HepG2 (cell line): ENCODE results near the gene OTOP2. TPM values are rescaled to one million over a fixed set of nuclear protein-coding genes. Genes with fewer than 3 reads are reported as not detected.
A peak's percentile ranks its signal among the peaks of the same experiment; 100 is the strongest.

Experiments used
- ATAC-seq: fragments of 200-7000 bp; cut with Tn5 transposase; 3 replicates; pipeline ENCODE4 v1.9.1; 2020; ENCODE audit warnings: mild to moderate bottlenecking, moderate library complexity
- BruUV-seq: library from RNA; stranded (reverse); fragments of 400-500 nt; replicated peaks from 2 replicates; lab custom pipeline; 2021; lab: Mats Ljungman, UMichigan
- CTCF ChIA-PET: fragments of 300-600 bp; formaldehyde crosslinking; extraction: SDS; loops from one replicate; lab custom pipeline; 2021; ENCODE audit warnings: low total read pairs, inconsistent platforms, low intra/inter-chr PET ratio; lab: Yijun Ruan, JAX
- POLR2A ChIA-PET: fragments of 350-600 bp; sonication (Branson Sonifier 250); formaldehyde crosslinking; loops from one replicate; lab custom pipeline; 2020; ENCODE audit warnings: antibody characterized with exemption, inconsistent platforms; lab: Yijun Ruan, JAX
- DNase-seq: peaks from one replicate; pipeline ENCODE4 v3.0.0-alpha.2; 2015; ENCODE audit warnings: low spot score
- FAIRE-seq: peaks from 3 replicates; lab custom pipeline; 2011; peaks lifted over from hg19 to GRCh38; lab: Jason Lieb, UNC
- H2AFZ ChIP-seq: one replicate; pipeline ENCODE4 v1.6.1; 2011; ENCODE audit warnings: low read length, inconsistent platforms
- H3K27ac ChIP-seq: fragments of 300-600 bp; 3 replicates; pipeline ENCODE4 v1.8.0; 2011; ENCODE audit warnings: mixed run types, mild to moderate bottlenecking, mixed read lengths, low read length, inconsistent platforms; ENCODE audit not compliant: insufficient read depth; ENCODE audit errors: extremely low read length
- H3K27me3 ChIP-seq, 2 experiments: fragments of 200-600 bp in 1 of 2; 2 replicates in 1 of 2; 3 replicates in 1 of 2; pipeline versions ENCODE4 v1.6.0 to v1.8.0; 2011; ENCODE audit warnings: low read length in 2 of 2, mild to moderate bottlenecking in 2 of 2, moderate library complexity in 2 of 2, inconsistent platforms in 1 of 2; ENCODE audit not compliant: insufficient read depth in 2 of 2, control insufficient read depth in 1 of 2
- H3K36me3 ChIP-seq, 2 experiments: fragments of 200-600 bp in 1 of 2; replicated peaks in 1 of 2; 2 replicates in 1 of 2; 3 replicates in 1 of 2; pipeline versions ENCODE4 v1.5.1 to v1.8.0; 2011; ENCODE audit warnings: low read length in 2 of 2, inconsistent platforms in 1 of 2; ENCODE audit not compliant: insufficient read depth in 2 of 2, control insufficient read depth in 1 of 2
- H3K4me1 ChIP-seq: 2 replicates; pipeline ENCODE4 v1.5.1; 2012; ENCODE audit warnings: low read length, inconsistent platforms; ENCODE audit not compliant: insufficient read depth
- H3K4me2 ChIP-seq: 2 replicates; pipeline ENCODE4 v1.6.0; 2011; ENCODE audit warnings: low read depth, low read length, inconsistent platforms
- H3K4me3 ChIP-seq, 3 experiments: fragments of 200-600 bp in 1 of 3; sonication (generic), shearing (Covaris generic) in 1 of 3; replicated peaks in 1 of 3; 2 replicates each; pipeline ENCODE4 v1.5.1; 2011 to 2016; ENCODE audit warnings: low read length in 3 of 3, inconsistent platforms in 2 of 3, low read depth in 2 of 3, mild to moderate bottlenecking in 2 of 3, control low read depth in 1 of 3, mixed read lengths in 1 of 3; ENCODE audit not compliant: insufficient read depth in 1 of 3
- H3K79me2 ChIP-seq: one replicate; pipeline ENCODE4 v1.6.1; 2011; ENCODE audit warnings: low read length, inconsistent platforms; ENCODE audit not compliant: insufficient read depth
- H3K9ac ChIP-seq: 2 replicates; pipeline ENCODE4 v1.6.0; 2011; ENCODE audit warnings: mild to moderate bottlenecking, low read depth, low read length, inconsistent platforms; ENCODE audit not compliant: insufficient read depth
- H3K9me3 ChIP-seq: 2 replicates; pipeline ENCODE4 v1.5.1; 2012; ENCODE audit warnings: mild to moderate bottlenecking, low read length
- H4K20me1 ChIP-seq: 2 replicates; pipeline ENCODE4 v1.6.0; 2011; ENCODE audit warnings: inconsistent platforms, mild to moderate bottlenecking, low read length, moderate library complexity; ENCODE audit not compliant: insufficient read depth
- ARID2 ChIP-seq: sonication (generic); formaldehyde crosslinking; IDR thresholded peaks from 2 replicates; pipeline ENCODE4 v1.8.1; 2022; ENCODE audit warnings: mild to moderate bottlenecking, missing genetic modification reagents, borderline replicate concordance
- CENPT ChIP-seq: sonication (generic); formaldehyde crosslinking; IDR thresholded peaks from 2 replicates; pipeline ENCODE4 v1.8.0; 2022; ENCODE audit warnings: low read depth, mild to moderate bottlenecking, moderate library complexity, missing genetic modification reagents
- CHD2 ChIP-seq: IDR thresholded peaks from 2 replicates; pipeline ENCODE4 v1.6.1; 2011; ENCODE audit warnings: low read depth, low read length, improper control_type of control experiment
- FOXM1 ChIP-seq: sonication (generic); formaldehyde crosslinking; IDR thresholded peaks from 2 replicates; pipeline ENCODE4 v1.5.0; 2020; ENCODE audit warnings: missing genetic modification reagents
- HDAC2 ChIP-seq: sonication (generic); formaldehyde crosslinking; IDR thresholded peaks from 2 replicates; pipeline ENCODE4 v1.4.0; 2020; ENCODE audit warnings: missing genetic modification reagents
- NCOA2 ChIP-seq: sonication (generic); formaldehyde crosslinking; IDR thresholded peaks from 2 replicates; pipeline ENCODE4 v1.8.0; 2022; ENCODE audit warnings: inconsistent platforms
- ZFP1 ChIP-seq: IDR thresholded peaks from 2 replicates; pipeline ENCODE4 v1.6.1; 2016
- ZNF513 ChIP-seq: sonication (generic); formaldehyde crosslinking; conservative IDR thresholded peaks from 2 replicates; pipeline ENCODE4 v1.5.0; 2020; ENCODE audit warnings: missing genetic modification reagents
- ZNF773 ChIP-seq: sonication (generic); formaldehyde crosslinking; IDR thresholded peaks from 2 replicates; pipeline ENCODE4 v1.4.0; 2020; ENCODE audit warnings: missing genetic modification reagents, borderline replicate concordance
- ZNF850 ChIP-seq: sonication (generic); formaldehyde crosslinking; conservative IDR thresholded peaks from 2 replicates; pipeline ENCODE4 v1.9.0; 2021; ENCODE audit warnings: mild to moderate bottlenecking, missing genetic modification reagents
- WGBS: methylation state at CpG from one replicate; pipeline ENCODE4 v1.1.6; 2017; ENCODE audit warnings: low lambda C conversion rate; 5-methylcytosine and 5-hydroxymethylcytosine counted together
- in situ Hi-C: cut with HindIII; loops from 2 replicates; pipeline ENCODE4 v1.10.0; 2017; ENCODE audit warnings: low pct_unique_long_range_greater_than_20kb; ENCODE audit not compliant: extremely low pct_ligation_motif_present
- intact Hi-C: fragments of 100-400 bp; cut with micrococcal nuclease; formaldehyde crosslinking; loops from one replicate; pipeline ENCODE4 v1.10.0; 2022; ENCODE audit not compliant: unreplicated experiment
- polyA plus RNA-seq, 8 experiments: library from polyadenylated mRNA; depleted of rRNA in 3 of 8; stranded (reverse) in 7 of 8; unstranded in 1 of 8; fragments of >200 nt; fragmentation: Illumina TruSeq in 4 of 8; extraction: Trizol in 4 of 8; gene quantifications; 2 replicates each; pipeline versions ENCODE4 v1.2.1 to v1.2.3, GENCODE V29; 2011 to 2016; ENCODE audit warnings: low read depth in 4 of 8, missing spikeins in 1 of 8, mixed read lengths in 1 of 8; ENCODE audit not compliant: insufficient read depth in 1 of 8
- total RNA-seq, 5 experiments: library from RNA; depleted of rRNA; stranded (reverse); fragments of >200 nt; fragmentation: Illumina TruSeq; extraction: Trizol; gene quantifications; 2 replicates each; pipeline ENCODE4 v1.2.3, GENCODE V29; 2016; ENCODE audit warnings: low read depth in 1 of 5
- TF ChIP-seq, protein P1 (sequence below): fragments of 450-650 bp; IDR thresholded peaks from 2 replicates; pipeline ENCODE4 v1.6.1; 2016
- TF ChIP-seq, protein P2 (sequence below): sonication (generic); formaldehyde crosslinking; IDR thresholded peaks from 2 replicates; pipeline ENCODE4 v1.4.0; 2020; ENCODE audit warnings: missing genetic modification reagents
- TF ChIP-seq, protein P3 (sequence below): sonication (generic); formaldehyde crosslinking; IDR thresholded peaks from 2 replicates; pipeline ENCODE4 v1.8.0; 2022; ENCODE audit warnings: mild to moderate bottlenecking, missing genetic modification reagents; ENCODE audit not compliant: insufficient replicate concordance

OTOP2 gene
- total and polyA plus RNA-seq, 2 of the 13 experiments (the other 11 are each of a cell fraction or from before 2014, with no cell fraction given), result not detected

DNA sequence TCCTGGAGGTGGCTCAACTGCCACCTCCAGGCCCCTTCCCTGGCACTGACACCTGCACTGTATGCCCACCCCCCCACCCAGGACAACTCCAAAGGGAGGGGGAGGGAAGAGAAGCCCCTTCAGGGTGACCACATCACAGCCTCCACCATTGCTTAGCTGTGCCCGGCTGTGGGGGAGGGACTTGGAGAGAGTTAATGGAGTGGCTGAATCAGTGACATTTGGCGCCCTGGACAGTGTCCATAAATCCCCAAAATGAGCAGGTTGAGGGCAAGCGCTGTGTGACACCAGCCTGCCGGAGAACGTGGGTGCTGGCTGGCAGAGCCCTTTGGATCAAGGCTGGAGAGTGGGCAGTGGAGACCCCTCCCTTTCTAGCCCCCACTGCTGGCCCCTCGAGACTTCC lies 1.9 kb upstream of the OTOP2 start (continued):
- TF ChIP-seq, protein P1, sequence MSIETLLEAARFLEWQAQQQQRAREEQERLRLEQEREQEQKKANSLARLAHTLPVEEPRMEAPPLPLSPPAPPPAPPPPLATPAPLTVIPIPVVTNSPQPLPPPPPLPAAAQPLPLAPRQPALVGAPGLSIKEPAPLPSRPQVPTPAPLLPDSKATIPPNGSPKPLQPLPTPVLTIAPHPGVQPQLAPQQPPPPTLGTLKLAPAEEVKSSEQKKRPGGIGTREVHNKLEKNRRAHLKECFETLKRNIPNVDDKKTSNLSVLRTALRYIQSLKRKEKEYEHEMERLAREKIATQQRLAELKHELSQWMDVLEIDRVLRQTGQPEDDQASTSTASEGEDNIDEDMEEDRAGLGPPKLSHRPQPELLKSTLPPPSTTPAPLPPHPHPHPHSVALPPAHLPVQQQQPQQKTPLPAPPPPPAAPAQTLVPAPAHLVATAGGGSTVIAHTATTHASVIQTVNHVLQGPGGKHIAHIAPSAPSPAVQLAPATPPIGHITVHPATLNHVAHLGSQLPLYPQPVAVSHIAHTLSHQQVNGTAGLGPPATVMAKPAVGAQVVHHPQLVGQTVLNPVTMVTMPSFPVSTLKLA, result no peak
- no peak for TF ChIP-seq ZFP1 (CRISPR knock-in tag)
- TF ChIP-seq, protein P2, sequence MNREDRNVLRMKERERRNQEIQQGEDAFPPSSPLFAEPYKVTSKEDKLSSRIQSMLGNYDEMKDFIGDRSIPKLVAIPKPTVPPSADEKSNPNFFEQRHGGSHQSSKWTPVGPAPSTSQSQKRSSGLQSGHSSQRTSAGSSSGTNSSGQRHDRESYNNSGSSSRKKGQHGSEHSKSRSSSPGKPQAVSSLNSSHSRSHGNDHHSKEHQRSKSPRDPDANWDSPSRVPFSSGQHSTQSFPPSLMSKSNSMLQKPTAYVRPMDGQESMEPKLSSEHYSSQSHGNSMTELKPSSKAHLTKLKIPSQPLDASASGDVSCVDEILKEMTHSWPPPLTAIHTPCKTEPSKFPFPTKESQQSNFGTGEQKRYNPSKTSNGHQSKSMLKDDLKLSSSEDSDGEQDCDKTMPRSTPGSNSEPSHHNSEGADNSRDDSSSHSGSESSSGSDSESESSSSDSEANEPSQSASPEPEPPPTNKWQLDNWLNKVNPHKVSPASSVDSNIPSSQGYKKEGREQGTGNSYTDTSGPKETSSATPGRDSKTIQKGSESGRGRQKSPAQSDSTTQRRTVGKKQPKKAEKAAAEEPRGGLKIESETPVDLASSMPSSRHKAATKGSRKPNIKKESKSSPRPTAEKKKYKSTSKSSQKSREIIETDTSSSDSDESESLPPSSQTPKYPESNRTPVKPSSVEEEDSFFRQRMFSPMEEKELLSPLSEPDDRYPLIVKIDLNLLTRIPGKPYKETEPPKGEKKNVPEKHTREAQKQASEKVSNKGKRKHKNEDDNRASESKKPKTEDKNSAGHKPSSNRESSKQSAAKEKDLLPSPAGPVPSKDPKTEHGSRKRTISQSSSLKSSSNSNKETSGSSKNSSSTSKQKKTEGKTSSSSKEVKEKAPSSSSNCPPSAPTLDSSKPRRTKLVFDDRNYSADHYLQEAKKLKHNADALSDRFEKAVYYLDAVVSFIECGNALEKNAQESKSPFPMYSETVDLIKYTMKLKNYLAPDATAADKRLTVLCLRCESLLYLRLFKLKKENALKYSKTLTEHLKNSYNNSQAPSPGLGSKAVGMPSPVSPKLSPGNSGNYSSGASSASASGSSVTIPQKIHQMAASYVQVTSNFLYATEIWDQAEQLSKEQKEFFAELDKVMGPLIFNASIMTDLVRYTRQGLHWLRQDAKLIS (CRISPR knock-in tag), result no peak
- TF ChIP-seq CENPT, result no peak
- TF ChIP-seq, all 625 proteins: peak for 0

GRCh38 chr17:74922694-74923537 lies 1.2 kb upstream of the OTOP2 start, which contains the start of gene USH1G:
USH1G (minus strand) TSS chr17:74923255; CDS start chr17:74923073, 182 bp downstream.
- no TSS peak for BruUV-seq
- peak; percentile 20 for ATAC-seq
- peaks cover 23 to 74% of the 10 kb centered on the region in 2 experiments for H3K27me3 ChIP-seq
- no peak within 1 kb of the TSS for H3K9ac ChIP-seq
- H3K27ac ChIP-seq, result no peak within 1 kb of the TSS
- DNase-seq, result no peak
- no peaks in the 10 kb centered on the region for H4K20me1 ChIP-seq
- H3K9me3 ChIP-seq, result no peaks in the 10 kb centered on the region
- H3K4me1 ChIP-seq, result peaks cover 31% of the 10 kb centered on the region
- in situ Hi-C loops (loop anchor here (5.0 kb wide), 1 partner anchor 34 kb away; no protein-coding TSS in a partner anchor), intact Hi-C loops (loop anchor here (1.0 kb wide), 1 partner anchor 35 kb away; no protein-coding TSS in a partner anchor)
- peak within 1 kb of the TSS; percentile 30 to 53 (median 35); a peak in 4 of 6 replicates for H3K4me3 ChIP-seq
- CTCF ChIA-PET, result interaction anchor here (3.2 to 3.4 kb wide), 2 partner anchors 35 to 38 kb away, joined by 23 to 32 read pairs; no protein-coding TSS in a partner anchor
- POLR2A ChIA-PET, result no interaction called here
- FAIRE-seq, result no peak
- no peak within 1 kb of the TSS for H2AFZ ChIP-seq
- H3K4me2 ChIP-seq, result peak within 1 kb of the TSS; percentile 74
- 11% methylated on average over 38 of the region's 57 CpGs for WGBS
- H3K36me3 ChIP-seq, result no peaks in the 10 kb centered on the region
- H3K79me2 ChIP-seq, result no peaks in the 10 kb centered on the region
- TF ChIP-seq HDAC2 (CRISPR knock-in tag), result 0 out of 2 replicates have a peak, but pooled peaks have one; percentile 7
- TF ChIP-seq ARID2, result no peak
- TF ChIP-seq ZNF773 (CRISPR knock-in tag), result no peak
- no peak for TF ChIP-seq CHD2
- TF ChIP-seq NCOA2 (CRISPR knock-in tag), result no peak
- no peak for TF ChIP-seq FOXM1
- TF ChIP-seq, protein P3, sequence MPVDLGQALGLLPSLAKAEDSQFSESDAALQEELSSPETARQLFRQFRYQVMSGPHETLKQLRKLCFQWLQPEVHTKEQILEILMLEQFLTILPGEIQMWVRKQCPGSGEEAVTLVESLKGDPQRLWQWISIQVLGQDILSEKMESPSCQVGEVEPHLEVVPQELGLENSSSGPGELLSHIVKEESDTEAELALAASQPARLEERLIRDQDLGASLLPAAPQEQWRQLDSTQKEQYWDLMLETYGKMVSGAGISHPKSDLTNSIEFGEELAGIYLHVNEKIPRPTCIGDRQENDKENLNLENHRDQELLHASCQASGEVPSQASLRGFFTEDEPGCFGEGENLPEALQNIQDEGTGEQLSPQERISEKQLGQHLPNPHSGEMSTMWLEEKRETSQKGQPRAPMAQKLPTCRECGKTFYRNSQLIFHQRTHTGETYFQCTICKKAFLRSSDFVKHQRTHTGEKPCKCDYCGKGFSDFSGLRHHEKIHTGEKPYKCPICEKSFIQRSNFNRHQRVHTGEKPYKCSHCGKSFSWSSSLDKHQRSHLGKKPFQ (CRISPR knock-in tag), result peak; percentile 13
- no peak for TF ChIP-seq ZNF850 (CRISPR knock-in tag)
- no peak for TF ChIP-seq ZNF513
